Ramos (cell line): ENCODE data around the gene ITPR3.

Experiments
- in situ Hi-C: fragments of 300-500 bp; cut with MboI; formaldehyde crosslinking; loops from one replicate; pipeline ENCODE4 v1.14.3; 2022; ENCODE audit warnings: low sequenced_read_pairs; ENCODE audit not compliant: unreplicated experiment

The ITPR3 gene

GRCh38 chr6:33694977-33695376 lies 73.9 kb downstream of the ITPR3 start:
- in situ Hi-C loops = no loop called here

- in situ Hi-C loops = no loop called here
Observed at GRCh38 chr6:33695451-33695887, 74.3 kb downstream of the ITPR3 start.

GRCh38 chr6:33696076-33696475 lies 75.0 kb downstream of the ITPR3 start:
- in situ Hi-C loops = no loop called here

- in situ Hi-C loops = no loop called here
Observed at GRCh38 chr6:33696548-33697518, 75.7 kb downstream of the ITPR3 start.

- in situ Hi-C loops = no loop called here
Observed at GRCh38 chr6:33697845-33698244, 76.7 kb downstream of the ITPR3 start.

- in situ Hi-C loops = no loop called here
Observed at GRCh38 chr6:33698494-33698893, 77.4 kb downstream of the ITPR3 start.

GRCh38 chr6:33699131-33699530 lies 78.0 kb downstream of the ITPR3 start:
- in situ Hi-C loops = no loop called here

- in situ Hi-C loops = loop anchor here (5.0 kb wide), 1 partner anchor 112 kb away; no protein-coding TSS in a partner anchor
Observed at GRCh38 chr6:33699739-33700138, 78.6 kb downstream of the ITPR3 start.

GRCh38 chr6:33700391-33701050 lies 79.4 kb downstream of the ITPR3 start:
- in situ Hi-C loops = loop anchor here (5.0 kb wide), 1 partner anchor 113 kb away; no protein-coding TSS in a partner anchor

GRCh38 chr6:33702345-33702977 lies 81.3 kb downstream of the ITPR3 start:
- in situ Hi-C loops = loop anchor here (5.0 kb wide), 1 partner anchor 115 kb away; no protein-coding TSS in a partner anchor

GRCh38 chr6:33704215-33705066 lies 83.3 kb downstream of the ITPR3 start:
- in situ Hi-C loops = loop anchor here (5.0 kb wide), 1 partner anchor 117 kb away; no protein-coding TSS in a partner anchor

GRCh38 chr6:33705268-33705885 lies 84.3 kb downstream of the ITPR3 start:
- in situ Hi-C loops = no loop called here

GRCh38 chr6:33705955-33706725 lies 85.0 kb downstream of the ITPR3 start:
- in situ Hi-C loops = no loop called here

- in situ Hi-C loops = no loop called here
Observed at GRCh38 chr6:33707771-33708170, 86.6 kb downstream of the ITPR3 start.

- in situ Hi-C loops = no loop called here
Observed at GRCh38 chr6:33708516-33709204, 87.5 kb downstream of the ITPR3 start.

- in situ Hi-C loops = no loop called here
Observed at GRCh38 chr6:33709605-33710295, 88.6 kb downstream of the ITPR3 start.
